Fibroblast of lung (primary cell): ENCODE data around the gene CCDC7. TPM values are rescaled to one million over a fixed set of nuclear protein-coding genes. Genes with fewer than 3 reads are reported as not detected.

Experiments
- DNase-seq, 2 donors: peaks; one replicate each; pipeline versions ENCODE4 v3.0.0 to v3.0.0-alpha.2; 2010; ENCODE audit warnings: low read depth in 2 of 2
- H2AFZ ChIP-seq: 2 replicates; pipeline ENCODE4 v1.5.1; 2012; ENCODE audit warnings: low read length, control low read depth, inconsistent platforms
- H3K27ac ChIP-seq: 2 replicates; pipeline ENCODE4 v1.5.1; 2011; ENCODE audit warnings: low read length, control low read depth; ENCODE audit not compliant: insufficient read depth
- H3K27me3 ChIP-seq: 2 replicates; pipeline ENCODE4 v1.5.1; 2011; ENCODE audit warnings: mild to moderate bottlenecking, low read length; ENCODE audit not compliant: control insufficient read depth, insufficient read depth
- H3K36me3 ChIP-seq: 2 replicates; pipeline ENCODE4 v1.5.1; 2011; ENCODE audit warnings: low read length; ENCODE audit not compliant: control insufficient read depth, insufficient read depth
- H3K4me1 ChIP-seq: 2 replicates; pipeline ENCODE4 v1.5.1; 2011; ENCODE audit warnings: low read length; ENCODE audit not compliant: control insufficient read depth, insufficient read depth; ENCODE audit errors: extremely low read depth
- H3K4me2 ChIP-seq: 2 replicates; pipeline ENCODE4 v1.5.1; 2011; ENCODE audit warnings: low read length, control low read depth; ENCODE audit not compliant: insufficient read depth; ENCODE audit errors: extremely low read depth
- H3K4me3 ChIP-seq, 4 experiments: fragments of 200-600 bp in 1 of 4; sonication (generic) in 1 of 4; replicated peaks in 1 of 4; 2 replicates each; pipeline ENCODE4 v1.5.1; 2011 to 2016; ENCODE audit warnings: low read length in 4 of 4, low read depth in 3 of 4, mild to moderate bottlenecking in 3 of 4, control low read depth in 2 of 4, inconsistent platforms in 1 of 4, mixed read lengths in 1 of 4; ENCODE audit not compliant: insufficient read depth in 1 of 4; ENCODE audit errors: control extremely low read depth in 1 of 4
- H3K79me2 ChIP-seq: 2 replicates; pipeline ENCODE4 v1.5.1; 2012; ENCODE audit warnings: mild to moderate bottlenecking, low read length, inconsistent platforms; ENCODE audit not compliant: control insufficient read depth, insufficient read depth
- H3K9ac ChIP-seq: 2 replicates; pipeline ENCODE4 v1.5.1; 2011; ENCODE audit warnings: mild to moderate bottlenecking, low read length, control low read depth; ENCODE audit not compliant: insufficient read depth
- H3K9me3 ChIP-seq: 2 replicates; pipeline ENCODE4 v1.5.1; 2012; ENCODE audit warnings: low read depth, low read length; ENCODE audit not compliant: control insufficient read depth, insufficient read depth
- H4K20me1 ChIP-seq: 2 replicates; pipeline ENCODE4 v1.5.1; 2011; ENCODE audit warnings: low read length; ENCODE audit not compliant: control insufficient read depth, insufficient read depth; ENCODE audit errors: extremely low read depth
- EZH2 ChIP-seq: IDR thresholded peaks from 2 replicates; pipeline ENCODE4 v1.5.1; 2012; ENCODE audit warnings: low read length, control low read depth, mild to moderate bottlenecking; ENCODE audit errors: missing control alignments
- polyA plus RNA-seq, 2 donors: library from polyadenylated mRNA; depleted of rRNA in 1 of 2; stranded (reverse) in 1 of 2; unstranded in 1 of 2; fragments of >200 nt; gene quantifications; 2 replicates each; pipeline ENCODE4 v1.2.1, GENCODE V29; 2011 to 2012; ENCODE audit warnings: missing spikeins in 1 of 2
- total RNA-seq: library from RNA; depleted of rRNA; stranded (reverse); fragments of >200 nt; gene quantifications from 2 replicates; pipeline ENCODE4 v1.2.1, GENCODE V29; 2014
- TF ChIP-seq, protein P1 (sequence below), 2 donors: IDR thresholded peaks in 1 of 2; conservative IDR thresholded peaks in 1 of 2; 1 replicate in 1 of 2; 2 replicates in 1 of 2; pipeline ENCODE4 v1.5.1; 2011 to 2012; ENCODE audit warnings: low read length in 2 of 2, control low read depth in 1 of 2, inconsistent platforms in 1 of 2, low read depth in 1 of 2, mild to moderate bottlenecking in 1 of 2

CCDC7 gene
- total and polyA plus RNA-seq, 2 donors (not counting 1 experiment from before 2014, with no cell fraction given) = 1.0 to 19.5 TPM

DNA sequence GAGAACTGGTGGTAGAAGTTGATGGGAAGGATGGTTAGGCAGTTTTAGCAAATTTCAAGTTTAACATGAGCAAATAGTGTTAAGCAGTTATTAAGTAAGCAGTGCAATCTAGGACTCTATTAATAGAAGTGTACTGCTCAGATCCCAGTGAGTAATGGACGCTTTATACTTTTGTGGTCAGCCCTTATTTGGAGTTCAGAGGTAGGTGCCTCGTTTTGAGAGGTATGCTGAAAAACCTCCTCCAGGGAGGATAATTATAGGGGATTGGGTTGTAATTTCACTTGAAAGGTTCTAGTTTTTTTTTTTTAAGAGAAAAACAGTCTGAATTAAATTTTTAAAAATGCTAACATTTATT lies 33.5 kb upstream of the CCDC7 start:
- Histone ChIP-seq H3K4me1 (peaks cover 6% of the 10 kb centered on the region), H4K20me1 (no peaks in the 10 kb centered on the region), H3K4me2 (no peak overlapping the region), H3K27me3 (no peaks in the 10 kb centered on the region), H3K4me3 (no peak overlapping the region), H3K9me3 (no peaks in the 10 kb centered on the region), H3K79me2 (no peaks in the 10 kb centered on the region), H2AFZ (no peak overlapping the region), H3K36me3 (no peaks in the 10 kb centered on the region), H3K27ac (no peak overlapping the region), H3K9ac (no peak overlapping the region)
- TF ChIP-seq EZH2 = no peak
- peak; percentile 23 to 86 for DNase-seq

DNA sequence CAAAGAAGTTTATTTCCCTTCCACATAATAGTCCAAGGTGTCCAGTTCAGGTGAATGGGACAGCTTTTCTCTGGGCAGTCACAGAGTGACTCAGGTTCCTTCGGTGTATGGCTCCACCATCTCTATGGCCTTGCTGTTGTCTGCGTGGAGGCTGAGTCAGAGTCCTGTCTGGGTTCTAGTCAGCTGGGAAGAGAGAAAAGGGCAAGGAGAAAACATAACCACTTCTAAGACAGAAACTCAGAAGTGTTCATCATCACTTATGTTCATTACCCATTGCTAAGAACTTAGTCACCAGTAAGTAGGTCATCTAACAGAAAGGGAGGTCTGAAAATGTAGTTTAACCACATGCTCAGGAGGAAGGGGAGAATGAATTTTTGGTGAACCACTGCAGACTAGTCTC lies 32.4 kb upstream of the CCDC7 start:
- no peak overlapping the region for H3K4me3 ChIP-seq
- H3K36me3 ChIP-seq = no peaks in the 10 kb centered on the region
- no peak overlapping the region for H3K4me2 ChIP-seq
- H3K27me3 ChIP-seq = no peaks in the 10 kb centered on the region
- H3K9me3 ChIP-seq = no peaks in the 10 kb centered on the region
- H4K20me1 ChIP-seq = no peaks in the 10 kb centered on the region
- peaks cover 6% of the 10 kb centered on the region for H3K4me1 ChIP-seq
- no peak overlapping the region for H3K27ac ChIP-seq
- DNase-seq = peak; percentile 73 to 100
- no peaks in the 10 kb centered on the region for H3K79me2 ChIP-seq
- H3K9ac ChIP-seq = no peak overlapping the region
- no peak overlapping the region for H2AFZ ChIP-seq
- TF ChIP-seq, protein P1, sequence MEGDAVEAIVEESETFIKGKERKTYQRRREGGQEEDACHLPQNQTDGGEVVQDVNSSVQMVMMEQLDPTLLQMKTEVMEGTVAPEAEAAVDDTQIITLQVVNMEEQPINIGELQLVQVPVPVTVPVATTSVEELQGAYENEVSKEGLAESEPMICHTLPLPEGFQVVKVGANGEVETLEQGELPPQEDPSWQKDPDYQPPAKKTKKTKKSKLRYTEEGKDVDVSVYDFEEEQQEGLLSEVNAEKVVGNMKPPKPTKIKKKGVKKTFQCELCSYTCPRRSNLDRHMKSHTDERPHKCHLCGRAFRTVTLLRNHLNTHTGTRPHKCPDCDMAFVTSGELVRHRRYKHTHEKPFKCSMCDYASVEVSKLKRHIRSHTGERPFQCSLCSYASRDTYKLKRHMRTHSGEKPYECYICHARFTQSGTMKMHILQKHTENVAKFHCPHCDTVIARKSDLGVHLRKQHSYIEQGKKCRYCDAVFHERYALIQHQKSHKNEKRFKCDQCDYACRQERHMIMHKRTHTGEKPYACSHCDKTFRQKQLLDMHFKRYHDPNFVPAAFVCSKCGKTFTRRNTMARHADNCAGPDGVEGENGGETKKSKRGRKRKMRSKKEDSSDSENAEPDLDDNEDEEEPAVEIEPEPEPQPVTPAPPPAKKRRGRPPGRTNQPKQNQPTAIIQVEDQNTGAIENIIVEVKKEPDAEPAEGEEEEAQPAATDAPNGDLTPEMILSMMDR (conservative IDR thresholded peaks at IDR 0.05 in 1 of 2, IDR thresholded peaks at IDR 0.05 in 1 of 2; ENCODE audit: low read depth in 1 of 2, low read length in 2 of 2) = no peak
- no peak for TF ChIP-seq EZH2

DNA sequence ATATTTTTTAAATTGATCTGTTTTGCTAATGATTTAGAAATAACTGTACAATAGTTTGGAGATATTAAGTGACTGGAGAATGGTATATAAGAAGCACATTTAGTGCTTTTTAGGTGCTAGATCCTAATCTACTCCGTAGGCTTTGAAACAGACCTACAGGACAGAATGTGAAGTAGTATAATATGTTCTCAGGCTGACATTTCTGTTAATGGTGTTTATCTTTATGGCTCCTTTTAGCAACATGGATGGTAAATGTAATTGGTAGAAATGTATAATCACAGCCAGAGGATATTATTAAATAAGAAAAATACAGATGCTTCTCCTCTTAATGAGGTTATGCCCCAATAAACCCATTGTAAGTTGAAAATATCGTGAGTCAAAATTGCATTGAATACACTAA lies 30.6 kb upstream of the CCDC7 start:
- Histone ChIP-seq H3K79me2 (no peaks in the 10 kb centered on the region), H3K27me3 (no peaks in the 10 kb centered on the region), H4K20me1 (no peaks in the 10 kb centered on the region), H3K9me3 (no peaks in the 10 kb centered on the region), H3K36me3 (no peaks in the 10 kb centered on the region), H3K4me1 (peaks cover 6% of the 10 kb centered on the region), H3K4me2 (no peak overlapping the region), H2AFZ (no peak overlapping the region), H3K27ac (no peak overlapping the region), H3K4me3 (no peak overlapping the region), H3K9ac (no peak overlapping the region)
- no peak for DNase-seq
- TF ChIP-seq EZH2 = no peak
- TF ChIP-seq, protein P1 (conservative IDR thresholded peaks at IDR 0.05 in 1 of 2, IDR thresholded peaks at IDR 0.05 in 1 of 2; ENCODE audit: low read depth in 1 of 2, low read length in 2 of 2) = no peak
